Hematopoietic multipotent progenitor cell treated with erythropoietin and hydrocortisone succinate and interleukin-3 and kit ligand, for 8 days (in vitro differentiated cells): Measurements from ENCODE around the gene MGAT4B.
"Not testable (repeated sequence)": the region's sequence is repeated elsewhere in the genome, so short reads cannot be mapped to it uniquely, and the experiment has no call there.

Experiments
- DNase-seq: peaks from one replicate; pipeline ENCODE4 v3.0.0-alpha.2; 2015

MGAT4B gene

GRCh38 chr5:179806250-179807048, at the start of gene MGAT4B:
MGAT4B (minus strand) TSS chr5:179806866; CDS start chr5:179806583, 283 bp downstream.
- peak; percentile 81 for DNase-seq

- no peak for DNase-seq
Observed at GRCh38 chr5:179854356-179854755, 47.7 kb upstream of the MGAT4B start.

GRCh38 chr5:179852993-179853547, 46.4 kb upstream of the MGAT4B start:
- no peak for DNase-seq

DNA sequence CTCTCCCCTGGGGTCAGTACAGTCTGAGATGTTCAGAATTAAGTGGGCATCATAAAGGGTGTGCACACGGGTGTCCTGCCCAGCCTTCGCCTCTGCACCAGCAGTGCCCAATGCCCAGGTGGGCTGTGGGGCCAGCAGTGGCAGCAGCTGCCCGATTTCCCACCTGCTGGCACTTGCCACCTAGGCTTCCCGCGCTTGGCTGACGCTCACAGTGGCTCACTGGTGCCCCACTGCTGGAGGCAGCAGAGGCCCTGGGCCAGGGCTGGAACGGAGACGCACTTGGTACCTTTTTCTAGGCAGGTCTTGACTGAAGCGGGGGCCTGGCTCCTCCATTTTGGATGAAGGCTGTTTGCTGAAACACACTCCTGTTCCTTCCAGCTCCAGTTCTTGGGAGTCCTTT, 35.0 kb upstream of the MGAT4B start:
- no peak for DNase-seq

DNA sequence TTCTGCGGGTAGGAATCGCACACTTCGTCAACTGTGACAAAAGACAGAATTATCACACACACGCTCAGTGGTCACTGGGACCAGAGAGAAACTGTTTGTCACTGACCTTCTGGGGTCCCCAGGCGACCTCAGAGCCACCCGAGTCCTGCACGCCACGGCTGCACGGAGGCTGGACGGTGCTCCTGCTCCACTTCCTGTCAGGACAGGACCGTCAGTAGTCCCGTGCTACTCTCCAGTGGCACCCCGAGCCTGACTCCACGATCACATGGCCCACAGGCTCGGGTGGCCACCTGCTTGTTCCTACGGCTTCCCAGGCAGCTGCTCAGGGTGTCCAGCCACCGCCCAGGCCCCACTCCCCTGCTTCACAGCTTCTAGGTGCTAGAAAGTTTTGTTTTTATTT, 34.1 kb upstream of the MGAT4B start:
- DNase-seq: no peak

GRCh38 chr5:179840321-179840720, 33.7 kb upstream of the MGAT4B start:
- no peak for DNase-seq

DNA sequence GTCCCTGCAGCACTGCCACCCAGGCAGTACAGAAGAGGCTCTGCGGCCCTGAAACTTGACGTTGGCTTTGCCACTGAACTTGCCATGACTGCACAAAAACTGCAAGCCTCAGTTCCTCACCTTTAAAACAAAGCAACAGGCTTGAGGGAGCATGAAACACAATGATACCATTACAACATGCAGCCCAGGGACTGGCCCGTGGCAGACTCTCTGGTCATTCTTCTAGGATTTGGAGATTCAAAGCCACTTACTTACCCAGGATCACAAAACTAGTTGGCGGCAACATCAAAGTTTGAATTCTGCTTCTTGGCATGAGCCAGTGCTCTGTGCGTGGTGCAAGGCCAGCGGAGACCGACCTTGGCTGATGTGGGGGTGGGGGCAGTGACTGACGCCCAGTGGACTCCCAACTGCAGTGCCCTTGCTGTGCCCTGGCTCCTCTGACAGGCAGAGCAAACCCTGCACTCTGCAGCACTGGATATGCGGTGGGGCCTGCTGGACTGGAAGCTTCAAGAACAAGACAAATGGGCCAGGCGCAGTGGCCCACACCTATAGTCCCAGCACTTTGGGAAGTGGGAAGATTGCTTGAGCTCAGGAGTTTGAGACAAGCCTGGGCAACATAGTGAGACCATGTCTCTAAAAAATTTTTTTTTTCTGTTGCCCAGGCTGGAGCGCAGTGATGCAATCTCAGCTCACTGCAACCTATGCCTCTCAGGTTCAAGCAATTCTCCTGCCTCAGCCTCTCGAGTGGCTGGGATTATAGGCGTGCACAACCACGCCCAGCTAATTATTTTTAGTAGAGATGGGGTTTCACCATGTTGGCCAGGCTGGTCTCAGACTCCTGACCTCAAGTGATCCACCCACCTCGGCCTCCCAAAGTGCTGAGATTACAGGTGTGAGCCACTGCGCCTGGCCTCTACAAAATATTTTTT, 32.9 kb upstream of the MGAT4B start:
- no peak for DNase-seq

GRCh38 chr5:179837076-179838011, 30.7 kb upstream of the MGAT4B start:
- DNase-seq: no peak

GRCh38 chr5:179836225-179837019, 29.8 kb upstream of the MGAT4B start:
- no peak for DNase-seq

- DNase-seq: not testable (repeated sequence)
Observed at GRCh38 chr5:179834871-179835270, 28.2 kb upstream of the MGAT4B start.

DNA sequence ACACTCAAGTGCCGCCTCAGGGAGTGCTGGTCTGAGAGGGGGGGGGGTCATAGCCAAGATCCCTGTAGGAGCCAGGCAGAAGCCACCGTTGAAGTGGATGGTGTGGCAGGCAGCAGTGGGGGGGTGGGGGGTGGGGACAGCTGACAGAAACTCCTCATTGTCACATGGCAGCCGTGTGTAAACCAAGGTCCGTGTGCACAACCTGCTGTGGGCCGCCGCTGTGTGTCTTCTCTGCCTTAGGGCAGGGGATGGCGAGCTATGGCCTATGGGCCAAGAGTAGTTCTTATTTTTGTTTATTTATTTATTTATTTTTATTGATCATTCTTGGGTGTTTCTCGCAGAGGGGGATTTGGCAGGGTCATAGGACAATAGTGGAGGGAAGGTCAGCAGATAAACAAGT, 27.5 kb upstream of the MGAT4B start:
- no peak for DNase-seq

GRCh38 chr5:179833709-179834070, 27.0 kb upstream of the MGAT4B start:
- DNase-seq: no peak

DNA sequence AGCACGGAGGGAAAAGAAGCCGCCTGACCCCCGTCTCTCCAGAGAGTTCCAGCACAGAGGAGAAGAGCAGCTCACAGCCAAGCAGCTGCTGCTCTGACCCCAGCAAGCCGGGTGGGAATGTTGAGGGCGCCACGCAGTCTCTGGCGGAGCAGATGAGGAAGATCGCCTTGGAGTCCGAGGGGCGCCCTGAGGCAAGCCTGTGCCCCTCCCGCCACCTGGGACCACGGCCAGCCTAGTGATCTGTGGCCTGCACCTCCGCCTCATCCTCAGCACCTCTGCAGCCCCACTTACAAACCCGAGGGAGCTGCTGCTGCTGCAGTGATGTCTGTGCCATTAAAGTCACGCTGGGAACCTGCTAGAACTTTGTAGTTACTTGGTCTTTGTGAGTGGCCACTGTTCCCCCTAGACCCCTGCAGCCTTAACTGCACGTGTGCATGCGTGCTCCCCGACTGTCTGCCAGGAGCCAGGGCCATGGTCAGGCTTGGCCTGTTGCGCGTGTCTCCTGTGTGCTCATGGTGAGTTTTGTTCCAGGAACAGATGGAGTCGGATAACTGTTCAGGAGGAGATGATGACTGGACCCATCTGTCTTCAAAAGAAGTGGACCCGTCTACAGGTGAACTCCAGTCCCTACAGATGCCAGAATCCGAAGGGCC, 26.5 kb upstream of the MGAT4B start:
- no peak for DNase-seq

DNA sequence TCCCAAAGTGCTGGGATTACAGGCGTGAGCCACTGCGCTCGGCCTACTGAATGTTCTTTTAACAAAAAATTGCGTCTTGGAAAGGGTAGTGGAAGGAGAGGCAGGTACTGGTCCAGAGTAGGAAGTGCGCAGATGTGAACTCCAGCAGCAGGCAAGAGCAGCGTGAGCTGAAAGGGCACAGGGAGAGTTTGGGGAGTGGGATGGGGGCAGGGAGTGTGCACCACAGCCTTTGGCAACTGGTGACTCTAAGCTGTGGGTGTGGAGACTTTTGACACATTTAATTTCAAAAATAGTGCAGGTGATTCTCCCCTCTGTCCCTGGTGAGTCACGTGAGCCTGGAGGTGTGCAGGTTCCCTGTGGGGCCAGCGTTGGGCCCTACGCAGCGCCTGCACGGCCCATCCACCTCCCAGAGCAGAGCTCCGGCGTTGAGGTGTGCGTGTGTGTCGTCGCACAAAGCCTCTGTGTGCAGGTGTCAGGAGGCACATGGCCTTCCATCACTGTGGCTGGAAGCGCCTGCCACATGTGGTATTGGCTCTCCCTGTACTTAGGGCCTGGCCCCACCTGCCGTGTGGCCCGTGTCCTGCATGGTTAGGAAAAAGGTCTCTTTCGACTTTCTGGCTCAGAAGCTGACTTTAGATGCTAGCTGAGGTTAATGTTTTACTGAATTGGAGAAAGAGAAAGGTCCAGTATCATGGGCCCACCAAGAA, 25.5 kb upstream of the MGAT4B start:
- no peak for DNase-seq

- DNase-seq: no peak
Observed at GRCh38 chr5:179830818-179831468, 24.3 kb upstream of the MGAT4B start.

GRCh38 chr5:179829732-179830435, 23.2 kb upstream of the MGAT4B start:
- no peak for DNase-seq

GRCh38 chr5:179828756-179829421, 22.2 kb upstream of the MGAT4B start:
- DNase-seq: no peak

DNA sequence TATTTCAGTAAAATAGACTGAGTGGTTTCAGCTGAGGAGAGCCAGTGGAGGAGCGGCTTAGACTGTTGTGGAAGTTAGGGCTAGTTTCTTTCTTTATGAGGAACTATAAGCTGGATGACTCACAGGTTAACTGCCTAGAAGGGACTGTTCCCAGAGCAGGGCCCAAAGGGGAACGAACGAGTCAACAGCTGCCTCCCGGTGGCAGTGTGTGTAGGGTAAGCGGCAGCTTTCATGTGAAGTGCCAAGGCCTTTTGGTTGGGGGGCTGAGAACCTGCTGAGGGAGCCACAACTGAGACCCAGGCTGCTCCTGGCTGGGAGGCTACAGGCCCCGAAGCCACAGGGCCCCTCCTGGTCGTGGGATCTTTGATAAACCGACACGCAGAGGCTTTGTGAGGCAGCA, 21.0 kb upstream of the MGAT4B start:
- peak; percentile 40 for DNase-seq
